ENCODE measurements around the gene TGFA. TPM values are rescaled to one million over a fixed set of nuclear protein-coding genes. Genes with fewer than 3 reads are reported as not detected.

TGFA gene
- total RNA-seq, 1 donor from 2014 or later = 1.1 TPM

DNA sequence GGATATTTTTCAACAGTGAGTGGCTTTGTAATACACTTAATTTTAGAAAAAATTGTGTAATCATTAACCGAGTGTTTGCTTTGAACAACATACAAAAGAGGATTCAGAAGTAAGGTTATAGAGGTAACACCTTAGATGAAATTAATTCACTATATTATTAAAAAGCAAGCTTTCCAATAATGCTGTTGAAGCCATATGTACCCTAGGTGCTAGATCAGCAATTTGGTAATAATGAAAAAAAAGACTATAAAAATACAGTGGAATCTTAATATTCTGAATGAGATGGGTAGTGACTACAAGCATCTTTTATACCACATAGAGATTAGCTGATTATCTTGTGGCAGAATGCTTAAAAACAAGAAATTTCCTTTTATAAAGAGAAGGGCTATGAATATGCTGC is 136.6 kb downstream of the TGFA start:
- Histone ChIP-seq H3K27me3 (ENCODE audit: low read depth) (peaks cover 35% of the 10 kb centered on the region), H3K4me1 (no peaks in the 10 kb centered on the region), H3K27ac (replicated peaks) (no peak overlapping the region), H3K4me3 (no peak overlapping the region), H3K9me3 (replicated peaks) (no peaks in the 10 kb centered on the region), H3K36me3 (no peaks in the 10 kb centered on the region)
- no peak for DNase-seq
- intact Hi-C loops (cut with micrococcal nuclease) = no loop called here
- TF ChIP-seq, protein P1, sequence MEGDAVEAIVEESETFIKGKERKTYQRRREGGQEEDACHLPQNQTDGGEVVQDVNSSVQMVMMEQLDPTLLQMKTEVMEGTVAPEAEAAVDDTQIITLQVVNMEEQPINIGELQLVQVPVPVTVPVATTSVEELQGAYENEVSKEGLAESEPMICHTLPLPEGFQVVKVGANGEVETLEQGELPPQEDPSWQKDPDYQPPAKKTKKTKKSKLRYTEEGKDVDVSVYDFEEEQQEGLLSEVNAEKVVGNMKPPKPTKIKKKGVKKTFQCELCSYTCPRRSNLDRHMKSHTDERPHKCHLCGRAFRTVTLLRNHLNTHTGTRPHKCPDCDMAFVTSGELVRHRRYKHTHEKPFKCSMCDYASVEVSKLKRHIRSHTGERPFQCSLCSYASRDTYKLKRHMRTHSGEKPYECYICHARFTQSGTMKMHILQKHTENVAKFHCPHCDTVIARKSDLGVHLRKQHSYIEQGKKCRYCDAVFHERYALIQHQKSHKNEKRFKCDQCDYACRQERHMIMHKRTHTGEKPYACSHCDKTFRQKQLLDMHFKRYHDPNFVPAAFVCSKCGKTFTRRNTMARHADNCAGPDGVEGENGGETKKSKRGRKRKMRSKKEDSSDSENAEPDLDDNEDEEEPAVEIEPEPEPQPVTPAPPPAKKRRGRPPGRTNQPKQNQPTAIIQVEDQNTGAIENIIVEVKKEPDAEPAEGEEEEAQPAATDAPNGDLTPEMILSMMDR (IDR thresholded peaks at IDR 0.05; ENCODE audit: borderline replicate concordance) = no peak

GRCh38 chr2:70412294-70413070 is 141.1 kb downstream of the TGFA start:
- no peaks in the 10 kb centered on the region for H3K36me3 ChIP-seq
- intact Hi-C loops (cut with micrococcal nuclease) = no loop called here
- DNase-seq = no peak
- no peak overlapping the region for H3K27ac ChIP-seq (replicated peaks)
- no peaks in the 10 kb centered on the region for H3K9me3 ChIP-seq (replicated peaks)
- TF ChIP-seq, protein P1 (IDR thresholded peaks at IDR 0.05; ENCODE audit: borderline replicate concordance) = no peak
- H3K4me1 ChIP-seq = no peaks in the 10 kb centered on the region
- peaks cover 25% of the 10 kb centered on the region for H3K27me3 ChIP-seq (ENCODE audit: low read depth)
- no peak overlapping the region for H3K4me3 ChIP-seq

GRCh38 chr2:70411483-70412125 is 142.0 kb downstream of the TGFA start:
- Histone ChIP-seq H3K36me3 (no peaks in the 10 kb centered on the region), H3K27me3 (ENCODE audit: low read depth) (peaks cover 25% of the 10 kb centered on the region), H3K4me1 (no peaks in the 10 kb centered on the region), H3K27ac (replicated peaks) (no peak overlapping the region), H3K9me3 (replicated peaks) (no peaks in the 10 kb centered on the region), H3K4me3 (no peak overlapping the region)
- TF ChIP-seq, protein P1 (IDR thresholded peaks at IDR 0.05; ENCODE audit: borderline replicate concordance) = no peak
- no peak for DNase-seq
- intact Hi-C loops (cut with micrococcal nuclease) = no loop called here

GRCh38 chr2:70403267-70404053 is 150.2 kb downstream of the TGFA start:
- no peak for DNase-seq
- Histone ChIP-seq H3K4me1 (no peaks in the 10 kb centered on the region), H3K27me3 (ENCODE audit: low read depth) (peaks cover 35% of the 10 kb centered on the region), H3K27ac (replicated peaks) (no peak overlapping the region), H3K9me3 (replicated peaks) (no peaks in the 10 kb centered on the region), H3K36me3 (no peaks in the 10 kb centered on the region), H3K4me3 (no peak overlapping the region)
- intact Hi-C loops (cut with micrococcal nuclease) = no loop called here
- TF ChIP-seq, protein P1 (IDR thresholded peaks at IDR 0.05; ENCODE audit: borderline replicate concordance) = no peak

- TF ChIP-seq, protein P1 (IDR thresholded peaks at IDR 0.05; ENCODE audit: borderline replicate concordance) = no peak
- DNase-seq = no peak
These were observed 153.1 kb downstream of the TGFA start for GRCh38 chr2:70400539-70400938.

More at GRCh38 chr2:70400539-70400938, 153.1 kb downstream of the TGFA start:
- H3K27ac ChIP-seq (replicated peaks) = no peak overlapping the region
- no peaks in the 10 kb centered on the region for H3K4me1 ChIP-seq
- peaks cover 65% of the 10 kb centered on the region for H3K27me3 ChIP-seq (ENCODE audit: low read depth)
- intact Hi-C loops (cut with micrococcal nuclease) = no loop called here
- no peak overlapping the region for H3K4me3 ChIP-seq
- no peaks in the 10 kb centered on the region for H3K36me3 ChIP-seq
- H3K9me3 ChIP-seq (replicated peaks) = no peaks in the 10 kb centered on the region
